ENCODE measurements around the gene TET2. TPM values are rescaled to one million over a fixed set of nuclear protein-coding genes. Genes with fewer than 3 reads are reported as not detected.
A peak's percentile ranks its signal among the peaks of the same experiment; 100 is the strongest.

The TET2 gene
- total and polyA plus RNA-seq, 5 donors from 2014 or later, result 9.9 to 53.2 (median 19.7) TPM

DNA sequence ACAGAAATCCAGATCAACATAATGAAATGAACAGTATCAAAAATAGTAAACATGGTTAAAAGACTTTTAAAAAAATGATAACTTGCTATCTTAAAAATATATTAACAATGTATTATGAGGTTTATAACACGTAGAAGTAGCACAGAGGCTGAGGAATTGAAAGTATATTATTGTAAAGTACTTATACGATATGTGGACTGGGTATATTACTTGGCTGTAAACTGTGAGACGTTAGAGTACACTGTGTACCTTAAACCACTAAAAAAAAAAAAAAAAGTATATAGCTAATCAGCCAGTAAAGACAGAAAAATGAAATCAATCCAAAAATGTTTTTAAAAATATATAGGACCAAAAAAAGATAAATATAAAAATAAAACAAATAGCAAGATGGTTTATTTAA is 120.6 kb downstream of the TET2 start:
- no peak overlapping the region for H3K4me3 Mint-ChIP-seq

DNA sequence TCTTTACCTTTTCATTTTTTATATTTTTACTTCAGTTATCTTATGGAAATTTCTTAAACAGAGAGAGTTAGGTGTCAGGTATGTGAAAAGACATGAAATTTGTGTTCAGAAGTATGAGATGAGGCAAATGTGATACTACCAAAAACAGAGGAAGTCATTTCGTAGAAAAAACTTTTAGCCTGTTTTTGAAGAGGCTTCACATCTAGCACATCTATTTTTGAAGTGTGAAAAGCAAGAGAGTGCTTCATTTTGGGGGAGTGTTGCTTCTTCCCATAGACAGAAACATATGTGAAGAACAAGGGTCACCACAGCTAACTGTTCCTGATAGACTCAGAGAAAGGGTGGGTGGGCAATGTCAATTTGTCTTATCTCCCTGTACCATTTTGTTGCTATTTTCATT is 125.3 kb downstream of the TET2 start:
- Mint-ChIP-seq H3K27ac (peak overlapping the region in 2 of 3 donors; percentile 48 to 68), H3K9me3 (peaks cover 0 to 2% (median 0%) of the 10 kb centered on the region in 7 donors), H3K36me3 (peaks cover 72% of the 10 kb centered on the region), H3K27me3 (no peaks in the 10 kb centered on the region), H3K4me1 (peaks cover 8 to 44% (median 18%) of the 10 kb centered on the region in 4 donors), H3K4me3 (no peak overlapping the region)
- H3K4me3 ChIP-seq (ENCODE audit: low read depth, low read length), result no peak overlapping the region
- H3K9me3 ChIP-seq (ENCODE audit: control insufficient read depth in 2 of 2, low read length in 2 of 2), result no peaks in the 10 kb centered on the region
- H3K36me3 ChIP-seq (ENCODE audit: control insufficient read depth, insufficient read depth, low read length), result peaks cover 61% of the 10 kb centered on the region
- no peak overlapping the region for H3K27ac ChIP-seq (ENCODE audit: insufficient read depth, low read length, poor library complexity, severe bottlenecking)
- H3K27me3 ChIP-seq (ENCODE audit: control insufficient read depth, insufficient read depth, low read length), result no peaks in the 10 kb centered on the region
- DNase-seq (peak in 1 of 3 donors; percentile 54), ATAC-seq (ENCODE audit: low read depth in 2 of 2) (no peak)
- H3K4me1 ChIP-seq (ENCODE audit: control insufficient read depth, insufficient read depth, low read length, poor library complexity, severe bottlenecking), result no peaks in the 10 kb centered on the region

More for the DNA sequence above, 120.6 kb downstream of the TET2 start:
- ATAC-seq (ENCODE audit: low read depth in 2 of 2) (no peak), DNase-seq (no peak)
- Histone ChIP-seq H3K27ac (ENCODE audit: insufficient read depth, low read length, poor library complexity, severe bottlenecking) (no peak overlapping the region), H3K36me3 (ENCODE audit: control insufficient read depth, insufficient read depth, low read length) (peaks cover 46% of the 10 kb centered on the region), H3K4me3 (ENCODE audit: low read depth, low read length) (no peak overlapping the region), H3K9me3 (ENCODE audit: control insufficient read depth in 2 of 2, low read length in 2 of 2) (no peaks in the 10 kb centered on the region), H3K4me1 (ENCODE audit: control insufficient read depth, insufficient read depth, low read length, poor library complexity, severe bottlenecking) (no peaks in the 10 kb centered on the region), H3K27me3 (ENCODE audit: control insufficient read depth, insufficient read depth, low read length) (no peaks in the 10 kb centered on the region)
- Mint-ChIP-seq H3K27ac (no peak overlapping the region), H3K27me3 (no peaks in the 10 kb centered on the region), H3K9me3 (peaks cover 0 to 2% (median 0%) of the 10 kb centered on the region in 7 donors), H3K36me3 (peaks cover 62% of the 10 kb centered on the region), H3K4me1 (peaks cover 9 to 21% (median 12%) of the 10 kb centered on the region in 4 donors)

DNA sequence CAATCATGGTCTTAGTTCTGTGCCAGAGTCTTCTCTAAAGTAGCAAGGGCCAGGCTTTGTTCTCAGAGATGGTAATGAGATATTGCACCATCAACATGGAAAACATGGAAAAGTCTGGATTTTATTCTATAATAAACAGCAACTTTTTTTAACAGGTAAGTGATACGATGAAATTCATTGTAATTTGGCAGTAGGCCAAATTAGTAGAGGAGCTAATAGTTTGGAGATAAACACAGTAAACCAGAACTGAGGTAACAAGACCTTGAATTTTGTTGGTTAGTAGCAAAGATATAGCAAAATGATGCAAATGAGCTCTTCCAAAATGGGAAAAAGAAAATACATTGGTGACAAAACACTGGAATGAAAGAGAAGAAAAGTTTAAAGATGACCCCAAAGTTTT is 126.6 kb downstream of the TET2 start:
- peak overlapping the region; percentile 22 to 48 (median 37) for H3K27ac Mint-ChIP-seq
- H3K4me1 ChIP-seq (ENCODE audit: control insufficient read depth, insufficient read depth, low read length, poor library complexity, severe bottlenecking), result no peaks in the 10 kb centered on the region
- H3K9me3 Mint-ChIP-seq, result peaks cover 0 to 2% (median 0%) of the 10 kb centered on the region in 7 donors
- DNase-seq (no peak), ATAC-seq (ENCODE audit: low read depth in 2 of 2) (no peak)
- no peaks in the 10 kb centered on the region for H3K9me3 ChIP-seq (ENCODE audit: control insufficient read depth in 2 of 2, low read length in 2 of 2)
- H3K36me3 ChIP-seq (ENCODE audit: control insufficient read depth, insufficient read depth, low read length), result peaks cover 61% of the 10 kb centered on the region
- no peak overlapping the region for H3K4me3 ChIP-seq (ENCODE audit: low read depth, low read length)
- H3K4me3 Mint-ChIP-seq, result no peak overlapping the region
- no peak overlapping the region for H3K27ac ChIP-seq (ENCODE audit: insufficient read depth, low read length, poor library complexity, severe bottlenecking)
- H3K4me1 Mint-ChIP-seq, result peaks cover 8 to 44% (median 18%) of the 10 kb centered on the region in 4 donors
- peaks cover 71% of the 10 kb centered on the region for H3K36me3 Mint-ChIP-seq
- no peaks in the 10 kb centered on the region for H3K27me3 ChIP-seq (ENCODE audit: control insufficient read depth, insufficient read depth, low read length)
- no peaks in the 10 kb centered on the region for H3K27me3 Mint-ChIP-seq

DNA sequence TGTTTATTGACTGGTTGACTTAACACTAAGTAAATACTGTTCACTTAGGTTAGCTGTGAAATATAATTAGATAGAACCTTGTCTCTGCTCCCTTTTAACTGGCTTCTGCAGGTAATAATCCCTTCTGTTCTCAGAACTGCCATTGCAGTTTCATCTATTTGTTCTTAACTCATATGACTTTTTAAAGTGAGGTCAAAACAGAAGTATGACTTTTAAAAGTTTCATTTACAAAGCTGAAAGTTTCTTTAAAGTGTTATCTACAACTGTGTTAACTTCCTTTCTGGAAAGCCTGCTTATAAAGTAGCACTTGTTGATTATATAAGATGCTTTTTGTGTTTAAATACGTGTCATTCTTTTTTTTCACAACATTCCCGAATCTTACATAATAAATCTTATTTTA is 127.4 kb downstream of the TET2 start:
- DNase-seq (peak in 1 of 3 donors; percentile 28), ATAC-seq (ENCODE audit: low read depth in 2 of 2) (no peak)
- H3K4me1 Mint-ChIP-seq, result peaks cover 14 to 47% (median 23%) of the 10 kb centered on the region in 4 donors
- H3K36me3 ChIP-seq (ENCODE audit: control insufficient read depth, insufficient read depth, low read length), result peaks cover 59% of the 10 kb centered on the region
- H3K4me3 ChIP-seq (ENCODE audit: low read depth, low read length), result no peak overlapping the region
- peaks cover 68% of the 10 kb centered on the region for H3K36me3 Mint-ChIP-seq
- peak overlapping the region in 1 of 3 donors; percentile 37 for H3K27ac Mint-ChIP-seq
- no peaks in the 10 kb centered on the region for H3K27me3 Mint-ChIP-seq
- H3K27ac ChIP-seq (ENCODE audit: insufficient read depth, low read length, poor library complexity, severe bottlenecking), result no peak overlapping the region
- H3K27me3 ChIP-seq (ENCODE audit: control insufficient read depth, insufficient read depth, low read length), result no peaks in the 10 kb centered on the region
- H3K9me3 Mint-ChIP-seq, result peaks cover 0 to 2% (median 0%) of the 10 kb centered on the region in 7 donors
- no peak overlapping the region for H3K4me3 Mint-ChIP-seq
- H3K9me3 ChIP-seq (ENCODE audit: control insufficient read depth in 2 of 2, low read length in 2 of 2), result no peaks in the 10 kb centered on the region
- H3K4me1 ChIP-seq (ENCODE audit: control insufficient read depth, insufficient read depth, low read length, poor library complexity, severe bottlenecking), result no peaks in the 10 kb centered on the region

DNA sequence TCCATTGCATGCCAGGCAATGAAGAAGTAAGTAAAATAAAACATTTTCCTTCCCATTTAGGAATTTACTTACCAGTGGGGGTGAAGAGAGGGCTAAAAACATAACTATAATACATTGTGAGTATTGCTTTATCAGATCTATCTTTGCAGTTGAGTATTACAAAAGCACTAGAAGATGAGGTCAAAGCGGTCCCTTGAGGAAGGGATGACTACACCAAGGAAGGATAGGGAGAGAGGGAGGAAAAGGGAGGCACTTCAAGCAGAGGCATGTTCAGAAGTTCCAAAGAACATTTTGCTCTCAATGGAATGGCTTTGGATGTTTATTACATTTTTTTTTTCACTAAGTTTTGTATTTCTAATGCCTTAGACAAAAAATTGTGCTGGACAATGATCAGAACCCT is 127.8 kb downstream of the TET2 start:
- no peak for DNase-seq
- Histone ChIP-seq H3K4me3 (ENCODE audit: low read depth, low read length) (no peak overlapping the region), H3K27me3 (ENCODE audit: control insufficient read depth, insufficient read depth, low read length) (no peaks in the 10 kb centered on the region), H3K36me3 (ENCODE audit: control insufficient read depth, insufficient read depth, low read length) (peaks cover 57% of the 10 kb centered on the region), H3K9me3 (ENCODE audit: control insufficient read depth in 2 of 2, low read length in 2 of 2) (no peaks in the 10 kb centered on the region), H3K27ac (ENCODE audit: insufficient read depth, low read length, poor library complexity, severe bottlenecking) (no peak overlapping the region), H3K4me1 (ENCODE audit: control insufficient read depth, insufficient read depth, low read length, poor library complexity, severe bottlenecking) (no peaks in the 10 kb centered on the region)
- no peak for ATAC-seq (ENCODE audit: low read depth in 2 of 2)
- Mint-ChIP-seq H3K4me3 (no peak overlapping the region), H3K4me1 (peaks cover 15 to 46% (median 25%) of the 10 kb centered on the region in 4 donors), H3K27ac (no peak overlapping the region), H3K36me3 (peaks cover 64% of the 10 kb centered on the region), H3K9me3 (peaks cover 0 to 1% (median 0%) of the 10 kb centered on the region in 7 donors), H3K27me3 (no peaks in the 10 kb centered on the region)

DNA sequence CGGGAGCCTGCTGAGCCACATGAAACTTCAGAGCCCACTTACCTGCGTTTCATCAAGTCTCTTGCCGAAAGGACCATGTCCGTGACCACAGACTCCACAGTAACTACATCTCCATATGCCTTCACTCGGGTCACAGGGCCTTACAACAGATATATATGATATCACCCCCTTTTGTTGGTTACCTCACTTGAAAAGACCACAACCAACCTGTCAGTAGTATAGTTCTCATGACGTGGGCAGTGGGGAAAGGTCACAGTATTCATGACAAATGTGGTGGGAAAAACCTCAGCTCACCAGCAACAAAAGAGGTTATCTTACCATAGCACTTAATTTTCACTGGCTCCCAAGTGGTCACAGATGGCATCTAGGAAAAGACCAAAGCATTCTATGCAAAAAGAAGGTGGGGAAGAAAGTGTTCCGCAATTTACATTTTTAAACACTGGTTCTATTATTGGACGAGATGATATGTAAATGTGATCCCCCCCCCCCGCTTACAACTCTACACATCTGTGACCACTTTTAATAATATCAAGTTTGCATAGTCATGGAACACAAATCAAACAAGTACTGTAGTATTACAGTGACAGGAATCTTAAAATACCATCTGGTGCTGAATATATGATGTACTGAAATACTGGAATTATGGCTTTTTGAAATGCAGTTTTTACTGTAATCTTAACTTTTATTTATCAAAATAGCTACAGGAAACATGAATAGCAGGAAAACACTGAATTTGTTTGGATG is 129.9 kb downstream of the TET2 start:
- Mint-ChIP-seq H3K9me3 (no peaks in the 10 kb centered on the region), H3K4me3 (no peak overlapping the region), H3K27me3 (no peaks in the 10 kb centered on the region), H3K27ac (peak overlapping the region in 1 of 3 donors; percentile 58), H3K4me1 (peaks cover 8 to 41% (median 20%) of the 10 kb centered on the region in 4 donors), H3K36me3 (peaks cover 49% of the 10 kb centered on the region)
- H3K4me3 ChIP-seq (ENCODE audit: low read depth, low read length), result no peak overlapping the region
- DNase-seq (no peak), ATAC-seq (ENCODE audit: low read depth in 2 of 2) (no peak)
- H3K27ac ChIP-seq (ENCODE audit: insufficient read depth, low read length, poor library complexity, severe bottlenecking), result no peak overlapping the region
- no peaks in the 10 kb centered on the region for H3K4me1 ChIP-seq (ENCODE audit: control insufficient read depth, insufficient read depth, low read length, poor library complexity, severe bottlenecking)
- no peaks in the 10 kb centered on the region for H3K9me3 ChIP-seq (ENCODE audit: control insufficient read depth in 2 of 2, low read length in 2 of 2)
- peaks cover 41% of the 10 kb centered on the region for H3K36me3 ChIP-seq (ENCODE audit: control insufficient read depth, insufficient read depth, low read length)
- H3K27me3 ChIP-seq (ENCODE audit: control insufficient read depth, insufficient read depth, low read length), result no peaks in the 10 kb centered on the region

DNA sequence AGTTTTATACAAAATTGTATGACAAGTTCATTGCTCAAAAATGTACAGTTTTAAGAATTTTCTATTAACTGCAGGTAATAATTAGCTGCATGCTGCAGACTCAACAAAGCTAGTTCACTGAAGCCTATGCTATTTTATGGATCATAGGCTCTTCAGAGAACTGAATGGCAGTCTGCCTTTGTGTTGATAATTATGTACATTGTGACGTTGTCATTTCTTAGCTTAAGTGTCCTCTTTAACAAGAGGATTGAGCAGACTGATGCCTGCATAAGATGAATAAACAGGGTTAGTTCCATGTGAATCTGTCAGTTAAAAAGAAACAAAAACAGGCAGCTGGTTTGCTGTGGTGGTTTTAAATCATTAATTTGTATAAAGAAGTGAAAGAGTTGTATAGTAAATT is 131.0 kb downstream of the TET2 start:
- Mint-ChIP-seq H3K4me1 (peaks cover 7 to 30% (median 17%) of the 10 kb centered on the region in 4 donors), H3K36me3 (peaks cover 38% of the 10 kb centered on the region), H3K4me3 (no peak overlapping the region), H3K27ac (peak overlapping the region in 1 of 3 donors; percentile 22), H3K9me3 (no peaks in the 10 kb centered on the region), H3K27me3 (no peaks in the 10 kb centered on the region)
- no peaks in the 10 kb centered on the region for H3K27me3 ChIP-seq (ENCODE audit: control insufficient read depth, insufficient read depth, low read length)
- no peak overlapping the region for H3K4me3 ChIP-seq (ENCODE audit: low read depth, low read length)
- DNase-seq (no peak), ATAC-seq (ENCODE audit: low read depth in 2 of 2) (no peak)
- H3K9me3 ChIP-seq (ENCODE audit: control insufficient read depth in 2 of 2, low read length in 2 of 2), result no peaks in the 10 kb centered on the region
- peaks cover 33% of the 10 kb centered on the region for H3K36me3 ChIP-seq (ENCODE audit: control insufficient read depth, insufficient read depth, low read length)
- no peak overlapping the region for H3K27ac ChIP-seq (ENCODE audit: insufficient read depth, low read length, poor library complexity, severe bottlenecking)
- no peaks in the 10 kb centered on the region for H3K4me1 ChIP-seq (ENCODE audit: control insufficient read depth, insufficient read depth, low read length, poor library complexity, severe bottlenecking)

DNA sequence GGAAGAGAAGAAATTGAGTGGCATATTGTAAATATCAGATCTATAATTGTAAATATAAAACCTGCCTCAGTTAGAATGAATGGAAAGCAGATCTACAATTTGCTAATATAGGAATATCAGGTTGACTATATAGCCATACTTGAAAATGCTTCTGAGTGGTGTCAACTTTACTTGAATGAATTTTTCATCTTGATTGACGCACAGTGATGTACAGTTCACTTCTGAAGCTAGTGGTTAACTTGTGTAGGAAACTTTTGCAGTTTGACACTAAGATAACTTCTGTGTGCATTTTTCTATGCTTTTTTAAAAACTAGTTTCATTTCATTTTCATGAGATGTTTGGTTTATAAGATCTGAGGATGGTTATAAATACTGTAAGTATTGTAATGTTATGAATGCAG is 132.6 kb downstream of the TET2 start:
- no peak overlapping the region for H3K27ac ChIP-seq (ENCODE audit: insufficient read depth, low read length, poor library complexity, severe bottlenecking)
- H3K4me1 Mint-ChIP-seq, result peaks cover 6 to 19% (median 12%) of the 10 kb centered on the region in 4 donors
- H3K9me3 ChIP-seq (ENCODE audit: control insufficient read depth in 2 of 2, low read length in 2 of 2), result no peaks in the 10 kb centered on the region
- peaks cover 24% of the 10 kb centered on the region for H3K36me3 Mint-ChIP-seq
- DNase-seq, result no peak
- H3K4me1 ChIP-seq (ENCODE audit: control insufficient read depth, insufficient read depth, low read length, poor library complexity, severe bottlenecking), result no peaks in the 10 kb centered on the region
- no peak overlapping the region for H3K4me3 ChIP-seq (ENCODE audit: low read depth, low read length)
- H3K27me3 Mint-ChIP-seq, result no peaks in the 10 kb centered on the region
- H3K36me3 ChIP-seq (ENCODE audit: control insufficient read depth, insufficient read depth, low read length), result peaks cover 19% of the 10 kb centered on the region
- H3K4me3 Mint-ChIP-seq, result no peak overlapping the region
- no peak overlapping the region for H3K27ac Mint-ChIP-seq
- no peaks in the 10 kb centered on the region for H3K27me3 ChIP-seq (ENCODE audit: control insufficient read depth, insufficient read depth, low read length)
- H3K9me3 Mint-ChIP-seq, result no peaks in the 10 kb centered on the region
- no peak for ATAC-seq (ENCODE audit: low read depth in 2 of 2)
